NCI-H2196 treated with DMSO at 0.1 percent for 48 hours (cell line): ENCODE measurements around the gene IL1B.

Experiments used
- DNase-seq: peaks from one replicate; lab custom pipeline; 2025; ENCODE audit not compliant: unreplicated experiment; lab: John Stamatoyannopoulos, UW

Gene IL1B

DNA sequence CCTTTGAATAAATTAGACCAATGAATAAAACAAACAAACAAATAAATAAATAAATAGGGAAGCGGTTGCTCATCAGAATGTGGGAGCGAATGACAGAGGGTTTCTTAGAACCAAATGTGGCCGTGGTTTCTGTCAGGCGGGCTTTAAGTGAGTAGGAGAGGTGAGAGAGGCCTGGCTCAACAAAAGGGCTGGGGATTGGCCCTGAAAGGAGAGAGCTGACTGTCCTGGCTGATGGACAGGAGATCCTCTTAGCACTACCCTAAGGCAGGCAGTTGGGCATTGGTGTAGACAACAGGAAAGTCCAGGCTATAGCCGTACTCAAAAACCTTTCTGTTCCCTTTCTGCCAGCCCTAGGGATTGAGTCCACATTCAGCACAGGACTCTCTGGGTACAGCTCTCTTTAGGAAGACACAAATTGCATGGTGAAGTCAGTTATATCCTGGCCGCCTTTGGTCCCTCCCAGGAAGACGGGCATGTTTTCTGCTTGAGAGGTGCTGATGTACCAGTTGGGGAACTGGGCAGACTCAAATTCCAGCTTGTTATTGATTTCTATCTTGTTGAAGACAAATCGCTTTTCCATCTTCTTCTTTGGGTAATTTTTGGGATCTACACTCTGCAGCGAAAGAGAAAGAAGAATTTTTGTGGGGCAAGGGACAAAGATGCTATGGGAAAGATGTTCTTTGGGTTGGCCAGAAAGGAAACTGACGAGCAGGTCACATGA, 6.5 kb downstream of the IL1B start:
- no peak for DNase-seq

DNA sequence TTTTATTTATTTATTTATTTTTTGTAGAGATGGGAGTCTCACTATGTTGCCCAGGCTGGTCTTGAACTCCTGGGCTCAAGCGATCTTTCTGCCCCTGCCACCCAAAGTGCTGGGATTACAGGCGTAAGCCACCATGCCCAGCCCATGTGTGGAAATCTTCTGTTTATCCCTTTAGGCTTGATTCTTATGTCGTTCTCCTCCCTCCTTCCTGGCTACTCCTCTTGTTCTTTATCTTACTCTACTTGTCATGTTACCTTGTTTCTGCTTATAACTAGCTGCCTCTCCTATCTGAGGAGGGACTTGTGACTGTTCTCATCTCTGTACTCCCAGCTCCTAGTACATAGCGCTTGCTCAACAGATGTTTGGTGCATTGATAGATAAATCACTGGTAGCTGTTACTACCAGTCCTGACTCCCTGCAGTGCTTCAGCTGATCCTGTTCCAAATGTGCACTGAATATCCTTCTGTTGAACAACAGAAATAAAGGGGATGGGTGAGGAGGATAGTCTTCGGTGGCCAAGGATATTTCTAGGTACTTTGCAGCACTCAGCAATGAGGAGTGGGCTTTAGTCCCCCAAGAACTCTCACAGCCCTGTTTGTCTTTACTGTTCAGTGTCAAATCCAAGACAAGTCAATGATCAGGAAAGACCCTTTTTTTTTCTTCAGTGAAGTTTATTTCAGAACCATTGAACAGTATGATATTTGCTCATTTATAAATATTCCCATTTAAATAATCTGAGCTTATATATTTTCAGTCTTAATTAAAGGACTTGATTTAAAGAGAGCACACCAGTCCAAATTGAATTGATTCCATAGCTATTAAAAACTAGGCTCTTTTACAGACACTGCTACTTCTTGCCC, 7.2 kb downstream of the IL1B start:
- no peak for DNase-seq

DNA sequence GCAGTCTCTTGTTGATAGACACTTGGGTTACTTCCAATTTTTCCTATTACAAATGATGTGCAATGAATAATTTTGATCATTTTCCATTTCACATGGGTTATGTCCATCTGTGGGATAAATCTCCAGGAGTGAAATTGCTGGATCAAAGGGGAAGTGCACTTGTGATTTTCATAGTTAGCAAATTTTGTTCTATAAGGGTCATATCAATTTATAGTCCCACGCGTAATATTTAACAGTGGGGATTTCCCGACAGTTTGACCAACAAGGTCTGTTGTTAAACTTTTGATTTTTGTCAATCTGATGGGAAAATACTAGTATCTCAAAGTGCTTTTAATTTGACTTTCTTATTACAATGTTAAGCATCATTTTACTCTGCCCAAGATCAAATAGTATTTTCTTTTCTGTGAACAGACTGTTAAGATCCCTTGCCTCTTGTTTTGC, 8.3 kb downstream of the IL1B start:
- DNase-seq: no peak

DNA sequence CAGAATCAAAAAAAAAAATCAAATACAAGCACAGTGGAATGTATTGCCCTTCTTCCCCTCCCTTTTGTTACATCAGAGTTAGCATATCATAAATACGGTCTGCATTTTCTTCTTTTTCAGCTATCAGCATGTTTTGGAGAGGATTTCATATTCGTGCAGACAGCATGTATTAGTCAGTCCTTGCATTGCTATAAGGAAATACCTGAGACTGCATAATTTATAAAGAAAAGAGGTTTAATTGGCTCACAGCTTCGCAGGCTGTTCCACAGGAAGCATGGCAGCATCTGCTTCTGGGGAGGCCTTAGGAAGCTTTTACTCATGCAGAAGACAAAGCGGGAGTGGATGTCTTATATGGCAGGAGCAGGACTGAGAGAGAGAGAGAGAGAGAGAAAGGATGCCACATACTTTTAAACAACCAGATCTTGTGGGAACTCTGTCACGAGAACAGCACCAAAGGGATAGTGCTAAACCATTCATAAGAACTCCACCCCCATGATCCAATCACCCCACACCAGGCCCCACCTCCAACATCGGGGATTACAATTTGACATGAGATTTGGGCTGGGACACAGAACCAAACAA, 8.9 kb downstream of the IL1B start:
- no peak for DNase-seq

DNA sequence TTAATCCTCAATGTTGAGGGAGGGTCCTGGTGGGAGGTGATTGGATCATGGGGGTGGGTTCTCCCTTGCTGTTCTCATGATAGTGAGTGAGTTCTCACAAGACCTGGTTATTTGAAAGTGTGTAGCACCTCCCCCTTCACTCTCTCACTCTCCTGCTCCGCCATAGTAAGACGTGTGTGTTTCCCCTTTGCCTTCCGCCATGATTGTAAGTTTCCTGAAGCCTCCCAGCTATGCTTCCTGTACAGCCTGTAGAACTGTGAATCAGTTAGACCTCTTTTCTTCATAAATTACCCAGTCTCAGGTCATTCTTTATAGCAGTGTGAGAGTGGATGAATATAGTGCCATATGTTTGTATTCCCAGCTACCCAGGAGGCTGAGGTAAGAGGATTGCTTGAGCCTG, 9.6 kb downstream of the IL1B start:
- DNase-seq: no peak

DNA sequence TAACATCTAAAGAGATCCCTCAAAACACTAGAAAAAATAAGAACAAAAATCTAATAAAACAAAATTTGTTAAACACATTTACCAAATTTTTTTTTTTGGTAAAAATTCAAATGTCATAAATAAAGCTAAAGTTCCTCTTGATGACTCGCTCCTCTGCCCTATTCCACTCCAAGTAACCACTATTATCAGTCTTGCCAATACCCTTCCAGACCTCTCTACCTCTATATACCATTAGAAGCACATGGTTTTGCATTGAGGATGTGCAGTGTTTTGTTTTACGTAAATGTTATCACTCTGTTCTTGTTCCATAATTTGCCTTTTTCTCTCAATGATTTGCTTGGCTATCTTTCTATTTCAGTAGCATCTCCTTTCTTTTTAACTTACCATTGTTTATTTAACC, 10.9 kb downstream of the IL1B start:
- DNase-seq: no peak

DNA sequence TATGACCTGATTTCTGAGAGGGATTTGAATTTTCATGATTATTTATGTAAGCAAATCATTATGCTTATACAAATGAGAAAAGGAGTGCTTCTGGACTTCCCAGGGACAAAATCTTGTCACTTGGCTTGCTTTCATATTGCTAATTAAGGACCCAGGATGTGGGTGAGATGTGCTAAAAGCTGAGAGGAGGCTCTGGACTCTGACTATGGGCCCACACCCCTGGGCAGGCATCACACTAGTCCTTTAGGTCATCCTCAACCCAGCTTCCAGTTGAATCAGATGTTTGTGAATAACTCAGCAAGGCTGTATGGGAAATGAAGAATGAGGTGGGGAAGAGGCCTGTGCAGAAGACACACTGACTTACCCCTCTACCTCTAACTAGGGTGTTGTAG, 11.9 kb downstream of the IL1B start:
- no peak for DNase-seq

DNA sequence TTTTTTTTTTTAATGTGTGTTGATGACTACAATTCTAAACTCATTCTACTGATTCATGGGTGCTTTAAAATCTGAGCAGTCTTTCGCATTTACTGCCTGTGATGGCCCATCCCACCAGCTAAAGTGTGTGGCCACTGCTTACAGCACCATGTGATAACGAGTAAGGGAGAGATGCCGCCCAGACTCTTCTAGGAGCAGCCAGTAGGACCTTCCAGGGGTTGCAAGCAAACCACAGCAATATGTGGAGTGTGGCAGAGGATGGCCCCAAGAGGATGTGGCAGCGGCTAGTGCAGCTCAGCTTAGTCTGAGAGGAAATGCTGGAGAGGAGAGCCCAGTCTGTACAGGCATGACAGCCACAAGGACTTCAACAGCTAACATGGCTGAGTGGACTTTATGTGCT, 14.9 kb downstream of the IL1B start:
- DNase-seq: no peak

GRCh38 chr2:112821142-112821541, 15.4 kb downstream of the IL1B start:
- no peak for DNase-seq

DNA sequence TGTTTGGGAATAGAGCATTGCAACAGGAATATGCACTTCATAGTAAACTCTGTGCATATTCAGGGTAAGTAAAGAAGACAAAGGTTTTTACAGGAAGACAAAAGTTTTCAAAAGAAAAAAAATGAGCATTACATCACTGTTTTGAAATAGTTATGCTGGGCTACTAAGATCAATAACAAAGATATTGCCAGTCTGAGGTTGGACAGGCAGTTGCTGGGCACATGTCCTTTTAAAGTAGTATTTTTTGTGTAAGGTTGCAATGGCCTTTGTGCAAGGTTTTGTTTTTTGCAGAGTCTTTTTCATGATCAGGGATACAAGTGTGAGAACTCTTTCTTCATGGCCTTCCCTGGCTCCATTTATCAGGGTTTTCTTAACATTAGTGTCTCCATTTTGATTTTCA, 16.2 kb downstream of the IL1B start:
- no peak for DNase-seq

- DNase-seq: no peak
Measured at GRCh38 chr2:112819081-112819480, 17.5 kb downstream of the IL1B start.

GRCh38 chr2:112818094-112818902, 18.3 kb downstream of the IL1B start:
- DNase-seq: no peak

DNA sequence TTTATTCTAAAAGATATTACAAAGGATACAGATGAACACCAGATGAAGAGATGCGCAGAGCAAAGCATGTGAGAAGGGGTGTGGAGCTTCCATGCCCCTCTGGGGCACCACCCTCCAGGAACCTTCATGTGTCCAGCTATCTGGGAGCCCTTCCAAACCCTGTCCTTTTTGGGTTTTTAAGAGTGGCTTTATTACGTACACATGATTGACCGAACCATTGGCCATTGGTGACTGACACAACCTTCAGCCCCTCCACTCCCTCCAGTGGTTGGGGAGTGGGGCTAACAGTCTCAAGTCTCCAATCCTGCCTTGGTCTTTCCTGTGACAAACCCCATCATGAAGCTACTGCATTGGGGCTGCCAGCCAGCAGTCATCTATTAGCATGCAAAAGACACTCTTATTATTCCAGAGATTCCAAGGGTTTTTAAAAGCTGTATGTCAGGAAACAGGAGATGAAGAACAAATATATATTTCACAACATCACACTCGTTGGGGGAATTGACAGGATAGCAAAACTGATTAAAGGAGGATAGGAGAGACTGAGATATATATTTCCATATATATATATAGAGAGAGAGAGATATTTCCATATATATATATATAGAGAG, 19.4 kb downstream of the IL1B start:
- no peak for DNase-seq

DNA sequence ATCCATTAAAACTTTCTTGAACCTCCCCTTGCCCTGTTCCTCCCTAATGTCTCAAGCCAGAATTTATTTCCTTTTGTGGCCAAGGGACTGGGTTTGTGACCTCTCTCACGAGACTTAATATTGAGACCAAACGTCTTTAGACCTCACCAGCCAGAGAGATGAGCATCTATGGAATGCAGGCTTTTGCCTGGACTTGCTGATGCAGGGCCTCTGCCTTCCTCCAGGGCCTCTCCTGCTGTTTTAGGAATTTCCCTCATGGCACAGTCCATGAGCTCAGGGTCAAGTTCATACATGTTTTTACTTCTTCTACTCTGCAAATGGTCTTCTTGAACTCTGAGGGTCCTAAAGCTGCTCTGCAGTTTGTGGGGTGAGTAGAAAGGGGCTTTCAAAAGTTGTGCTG, 22.3 kb downstream of the IL1B start:
- DNase-seq: no peak

GRCh38 chr2:112813280-112813966, 23.2 kb downstream of the IL1B start:
- DNase-seq: no peak

DNA sequence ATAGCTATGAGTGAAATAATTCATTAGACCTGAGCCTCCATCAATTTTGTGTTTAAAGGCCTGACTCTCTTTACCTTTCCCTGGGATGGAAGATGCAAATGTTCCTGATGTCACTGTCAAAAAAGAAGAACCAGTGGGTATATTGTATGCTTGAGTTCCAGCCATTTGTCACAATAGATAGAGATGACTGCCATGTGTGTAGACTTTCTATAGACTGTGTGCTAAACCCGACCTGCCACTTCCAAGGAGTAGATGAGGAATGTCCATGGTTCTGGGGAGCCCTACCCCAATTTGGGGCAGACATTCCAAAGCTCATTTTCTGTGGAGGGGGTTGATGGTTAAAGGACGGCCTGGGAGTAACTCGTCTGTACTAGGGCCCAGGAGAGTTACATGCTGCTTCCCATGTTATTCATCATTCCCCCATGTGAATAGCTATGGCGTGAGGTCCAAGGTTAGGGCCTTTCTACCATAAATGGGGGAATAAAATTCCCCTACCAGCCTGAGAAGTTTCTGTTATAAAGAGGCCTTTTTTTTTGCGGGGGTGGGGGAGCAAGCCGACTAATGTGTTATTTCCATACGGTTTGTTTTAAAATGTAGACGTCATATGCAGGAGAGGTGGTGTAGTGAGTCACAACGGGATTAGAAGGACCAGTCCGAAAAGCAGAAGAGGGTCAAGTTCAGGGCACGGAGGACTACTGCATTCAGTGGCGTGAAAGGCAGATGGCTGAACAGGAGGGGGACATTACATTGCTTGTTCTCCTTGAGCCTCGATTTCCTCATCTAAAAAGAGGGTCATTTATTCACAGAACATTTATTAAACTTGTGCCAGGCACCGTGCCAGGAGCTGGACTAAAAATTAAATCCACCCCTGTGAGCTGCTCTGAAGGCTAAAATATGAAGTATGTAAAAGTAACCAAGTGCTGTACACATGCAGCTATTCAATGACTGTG, 24.0 kb downstream of the IL1B start:
- no peak for DNase-seq

- no peak for DNase-seq
Measured at GRCh38 chr2:112811841-112812306, 24.7 kb downstream of the IL1B start.

DNA sequence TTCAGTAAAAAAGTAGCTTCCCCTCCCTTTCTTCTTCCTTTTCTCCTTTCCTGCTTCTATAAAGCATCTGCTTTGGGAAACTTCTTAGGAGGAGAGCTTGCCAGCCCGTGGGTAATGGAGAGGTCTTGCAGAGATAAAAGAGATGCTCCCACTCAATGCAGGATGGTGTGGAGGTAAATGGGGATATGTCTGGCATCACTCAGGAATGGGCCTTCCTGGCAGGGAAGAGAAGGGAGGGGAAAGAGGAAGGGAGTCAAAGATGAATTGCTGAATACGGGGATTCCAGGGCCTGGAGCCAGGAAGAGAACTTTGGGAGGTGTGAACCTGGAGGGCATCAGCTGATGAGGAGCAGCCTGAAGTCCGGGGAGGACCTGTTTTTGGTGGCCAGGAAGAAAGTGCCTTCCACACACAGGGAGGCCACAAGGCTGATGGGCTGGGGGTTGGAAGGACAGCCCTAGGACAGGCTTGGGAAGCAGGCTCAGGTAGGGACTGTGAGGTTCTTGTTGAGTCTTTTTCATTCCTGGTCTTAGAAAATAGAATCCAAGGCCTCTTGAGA, 25.2 kb downstream of the IL1B start:
- DNase-seq: no peak

DNA sequence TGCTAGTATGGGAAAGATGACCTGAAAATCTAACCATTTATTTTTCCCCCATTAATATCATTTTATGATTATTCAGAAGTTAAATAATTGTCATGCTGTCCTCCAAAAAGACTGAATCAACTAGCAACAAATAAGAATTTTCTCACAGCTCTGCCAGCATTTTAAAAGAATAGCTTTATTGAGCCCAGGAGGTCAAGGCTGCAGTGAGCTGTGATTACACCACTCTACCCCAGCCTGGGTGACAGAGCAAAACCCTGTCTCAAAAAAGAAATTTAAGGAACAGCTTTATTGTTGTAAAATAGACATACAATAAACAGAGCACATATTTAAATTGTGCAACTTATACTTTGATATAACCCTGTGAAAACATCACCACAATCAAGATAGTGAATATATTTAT, 27.5 kb downstream of the IL1B start:
- DNase-seq: no peak
